22Rv1 (cell line): Measurements from ENCODE around the gene TMPO.
A peak's percentile ranks its signal among the peaks of the same experiment; 100 is the strongest.

Experiments
- H3K27ac ChIP-seq: fragments of 450-650 bp; 2 replicates; pipeline ENCODE4 v1.5.1; 2017
- ZFX ChIP-seq: fragments of 450-650 bp; IDR thresholded peaks from 2 replicates; pipeline ENCODE4 v1.6.1; 2017; ENCODE audit warnings: antibody characterized with exemption, borderline replicate concordance
- TF ChIP-seq, protein P1 (sequence below): fragments of 450-650 bp; IDR thresholded peaks from 2 replicates; pipeline ENCODE4 v1.5.1; 2017; ENCODE audit warnings: mild to moderate bottlenecking

The TMPO gene

GRCh38 chr12:98514982-98515286 lies 456 bp upstream of the TMPO start:
- no peak for TF ChIP-seq ZFX
- TF ChIP-seq, protein P1, sequence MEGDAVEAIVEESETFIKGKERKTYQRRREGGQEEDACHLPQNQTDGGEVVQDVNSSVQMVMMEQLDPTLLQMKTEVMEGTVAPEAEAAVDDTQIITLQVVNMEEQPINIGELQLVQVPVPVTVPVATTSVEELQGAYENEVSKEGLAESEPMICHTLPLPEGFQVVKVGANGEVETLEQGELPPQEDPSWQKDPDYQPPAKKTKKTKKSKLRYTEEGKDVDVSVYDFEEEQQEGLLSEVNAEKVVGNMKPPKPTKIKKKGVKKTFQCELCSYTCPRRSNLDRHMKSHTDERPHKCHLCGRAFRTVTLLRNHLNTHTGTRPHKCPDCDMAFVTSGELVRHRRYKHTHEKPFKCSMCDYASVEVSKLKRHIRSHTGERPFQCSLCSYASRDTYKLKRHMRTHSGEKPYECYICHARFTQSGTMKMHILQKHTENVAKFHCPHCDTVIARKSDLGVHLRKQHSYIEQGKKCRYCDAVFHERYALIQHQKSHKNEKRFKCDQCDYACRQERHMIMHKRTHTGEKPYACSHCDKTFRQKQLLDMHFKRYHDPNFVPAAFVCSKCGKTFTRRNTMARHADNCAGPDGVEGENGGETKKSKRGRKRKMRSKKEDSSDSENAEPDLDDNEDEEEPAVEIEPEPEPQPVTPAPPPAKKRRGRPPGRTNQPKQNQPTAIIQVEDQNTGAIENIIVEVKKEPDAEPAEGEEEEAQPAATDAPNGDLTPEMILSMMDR = no peak
- H3K27ac ChIP-seq = peak overlapping the region; percentile 99

GRCh38 chr12:98516111-98516873 lies 902 bp downstream of the TMPO start:
- TF ChIP-seq, protein P1 = peak; percentile 95
- no peak for TF ChIP-seq ZFX
- peak overlapping the region; percentile 99 for H3K27ac ChIP-seq

DNA sequence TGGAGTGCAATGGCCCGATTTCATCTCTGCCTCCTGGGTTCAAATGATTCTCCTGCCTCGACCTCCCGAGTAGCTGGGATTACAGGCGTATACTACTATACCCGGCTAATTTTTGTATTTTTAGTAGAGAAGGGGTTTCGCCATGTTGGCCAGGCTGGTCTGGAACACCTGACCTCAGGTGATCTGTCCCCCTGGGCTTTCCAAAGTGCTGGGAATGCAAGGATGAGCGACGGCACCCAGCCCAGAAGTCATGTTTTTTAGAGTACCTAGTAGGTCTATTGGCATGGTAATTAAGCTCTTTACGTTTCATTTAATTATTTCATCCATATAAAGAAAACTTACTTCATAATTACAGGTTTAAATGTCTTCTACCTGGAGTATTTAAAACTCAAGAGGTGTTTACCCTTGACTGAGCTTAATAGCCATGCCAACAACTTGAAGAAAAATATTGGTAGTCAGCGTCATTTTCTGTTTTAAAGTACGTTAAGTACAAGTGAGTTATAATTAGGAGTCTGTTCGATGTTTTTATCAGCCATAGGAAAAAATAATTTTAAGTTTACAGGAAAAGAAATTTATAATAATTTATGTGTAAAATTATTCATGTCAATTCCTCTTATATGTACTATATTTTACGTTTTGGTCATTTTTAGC lies 4.0 kb downstream of the TMPO start:
- H3K27ac ChIP-seq = peak overlapping the region; percentile 45; the same call in 1 of the 2 replicates
- TF ChIP-seq, protein P1 = no peak
- TF ChIP-seq ZFX = no peak

- no peak overlapping the region for H3K27ac ChIP-seq
- TF ChIP-seq ZFX = no peak
- TF ChIP-seq, protein P1 = no peak
Observed at GRCh38 chr12:98530068-98530467, 14.7 kb downstream of the TMPO start.

DNA sequence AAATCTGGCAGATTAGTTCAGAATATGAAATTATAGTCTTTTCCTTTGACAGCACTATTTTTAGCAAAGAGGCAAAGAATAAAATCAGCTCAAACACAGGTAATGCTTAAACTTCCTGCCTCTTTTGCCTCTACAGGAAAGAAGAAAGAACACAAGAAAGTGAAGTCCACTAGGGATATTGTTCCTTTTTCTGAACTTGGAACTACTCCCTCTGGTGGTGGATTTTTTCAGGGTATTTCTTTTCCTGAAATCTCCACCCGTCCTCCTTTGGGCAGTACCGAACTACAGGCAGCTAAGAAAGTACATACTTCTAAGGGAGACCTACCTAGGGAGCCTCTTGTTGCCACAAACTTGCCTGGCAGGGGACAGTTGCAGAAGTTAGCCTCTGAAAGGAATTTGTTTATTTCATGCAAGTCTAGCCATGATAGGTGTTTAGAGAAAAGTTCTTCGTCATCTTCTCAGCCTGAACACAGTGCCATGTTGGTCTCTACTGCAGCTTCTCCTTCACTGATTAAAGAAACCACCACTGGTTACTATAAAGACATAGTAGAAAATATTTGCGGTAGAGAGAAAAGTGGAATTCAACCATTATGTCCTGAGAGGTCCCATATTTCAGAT lies 17.4 kb downstream of the TMPO start:
- TF ChIP-seq ZFX = no peak
- TF ChIP-seq, protein P1 = peak; percentile 91
- H3K27ac ChIP-seq = peak overlapping the region; percentile 34; the same call in 1 of the 2 replicates

- TF ChIP-seq, protein P1 = no peak
- TF ChIP-seq ZFX = no peak
- H3K27ac ChIP-seq = peak overlapping the region; percentile 34
Observed at GRCh38 chr12:98533723-98534251, 18.4 kb downstream of the TMPO start.
